ENCODE data around the gene VKORC1L1.
"Not testable (repeated sequence)": the region's sequence is repeated elsewhere in the genome, so short reads cannot be mapped to it uniquely, and the experiment has no call there.

Gene VKORC1L1
- long read RNA-seq, full-length matches to known transcripts: 11 of 16 reads
- long read RNA-seq, partial matches to known transcripts: 0 of 16 reads
- long read RNA-seq, other reads (novel, unspliced or antisense): 5 of 16 reads

DNA sequence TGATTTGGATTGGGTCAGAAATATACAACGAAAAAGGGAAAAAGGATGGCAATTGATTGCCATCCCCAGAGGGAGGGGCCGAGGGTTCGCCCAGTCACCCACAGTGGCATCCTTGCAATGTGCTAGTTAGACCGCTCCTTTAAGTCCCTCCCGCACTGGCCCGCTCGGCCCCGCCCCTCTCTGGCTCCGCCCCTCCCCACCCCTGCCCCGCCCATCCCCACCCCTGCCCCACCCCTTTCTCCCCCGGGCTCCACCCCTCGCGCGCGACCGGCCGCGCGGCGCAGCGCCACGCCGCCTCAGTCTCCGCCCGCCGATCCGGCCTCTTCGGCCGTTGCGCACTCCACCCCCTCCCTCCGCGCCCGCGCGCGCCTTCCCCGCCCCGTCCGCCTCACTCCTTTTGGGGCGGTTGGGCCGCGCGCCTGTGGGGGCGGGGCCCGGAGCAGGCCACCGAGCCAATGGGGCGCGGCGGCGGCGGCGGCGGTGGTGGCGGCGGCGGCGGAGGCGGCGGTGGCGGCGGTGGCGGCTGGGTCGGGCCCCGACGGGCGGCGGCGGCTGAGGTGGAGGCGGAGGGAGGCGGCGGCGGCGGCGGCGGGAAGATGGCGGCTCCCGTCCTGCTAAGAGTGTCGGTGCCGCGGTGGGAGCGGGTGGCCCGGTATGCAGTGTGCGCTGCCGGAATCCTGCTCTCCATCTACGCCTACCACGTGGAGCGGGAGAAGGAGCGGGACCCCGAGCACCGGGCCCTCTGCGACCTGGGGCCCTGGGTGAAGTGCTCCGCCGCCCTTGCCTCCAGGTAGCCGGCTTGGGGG, at the start of gene VKORC1L1:
Gene VKORC1L1 (plus strand): TSS at position 299 of the 806 bp plus-strand sequence. CDS start 298 bp downstream, at position 597.
- TF ChIP-seq POLR2AphosphoS5 (IDR thresholded peaks at IDR 0.05; ENCODE audit: low read depth) (no peak), GABPA (IDR thresholded peaks at IDR 0.05; ENCODE audit: low read depth) (no peak), SPI1 (IDR thresholded peaks at IDR 0.05; ENCODE audit: borderline replicate concordance, low read depth) (no peak), CTCF (IDR thresholded peaks at IDR 0.05; ENCODE audit: insufficient read depth, low read length) (no peak)
- TF ChIP-seq, protein P1, sequence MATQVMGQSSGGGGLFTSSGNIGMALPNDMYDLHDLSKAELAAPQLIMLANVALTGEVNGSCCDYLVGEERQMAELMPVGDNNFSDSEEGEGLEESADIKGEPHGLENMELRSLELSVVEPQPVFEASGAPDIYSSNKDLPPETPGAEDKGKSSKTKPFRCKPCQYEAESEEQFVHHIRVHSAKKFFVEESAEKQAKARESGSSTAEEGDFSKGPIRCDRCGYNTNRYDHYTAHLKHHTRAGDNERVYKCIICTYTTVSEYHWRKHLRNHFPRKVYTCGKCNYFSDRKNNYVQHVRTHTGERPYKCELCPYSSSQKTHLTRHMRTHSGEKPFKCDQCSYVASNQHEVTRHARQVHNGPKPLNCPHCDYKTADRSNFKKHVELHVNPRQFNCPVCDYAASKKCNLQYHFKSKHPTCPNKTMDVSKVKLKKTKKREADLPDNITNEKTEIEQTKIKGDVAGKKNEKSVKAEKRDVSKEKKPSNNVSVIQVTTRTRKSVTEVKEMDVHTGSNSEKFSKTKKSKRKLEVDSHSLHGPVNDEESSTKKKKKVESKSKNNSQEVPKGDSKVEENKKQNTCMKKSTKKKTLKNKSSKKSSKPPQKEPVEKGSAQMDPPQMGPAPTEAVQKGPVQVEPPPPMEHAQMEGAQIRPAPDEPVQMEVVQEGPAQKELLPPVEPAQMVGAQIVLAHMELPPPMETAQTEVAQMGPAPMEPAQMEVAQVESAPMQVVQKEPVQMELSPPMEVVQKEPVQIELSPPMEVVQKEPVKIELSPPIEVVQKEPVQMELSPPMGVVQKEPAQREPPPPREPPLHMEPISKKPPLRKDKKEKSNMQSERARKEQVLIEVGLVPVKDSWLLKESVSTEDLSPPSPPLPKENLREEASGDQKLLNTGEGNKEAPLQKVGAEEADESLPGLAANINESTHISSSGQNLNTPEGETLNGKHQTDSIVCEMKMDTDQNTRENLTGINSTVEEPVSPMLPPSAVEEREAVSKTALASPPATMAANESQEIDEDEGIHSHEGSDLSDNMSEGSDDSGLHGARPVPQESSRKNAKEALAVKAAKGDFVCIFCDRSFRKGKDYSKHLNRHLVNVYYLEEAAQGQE (IDR thresholded peaks at IDR 0.05; ENCODE audit: insufficient replicate concordance, low read depth): no peak
- H3K4me3 ChIP-seq (replicated peaks; ENCODE audit: insufficient read depth, low read length): peak within 1 kb of the TSS; percentile 76
- H3K27me3 ChIP-seq (ENCODE audit: insufficient read depth, poor library complexity, severe bottlenecking): no peaks in the 10 kb centered on the region
- DNase-seq (ENCODE audit: low read depth in 1 of 2, low spot score in 1 of 2): peak; percentile 71 to 94
- peak within 1 kb of the TSS; percentile 93 for H3K27ac ChIP-seq (replicated peaks)

DNA sequence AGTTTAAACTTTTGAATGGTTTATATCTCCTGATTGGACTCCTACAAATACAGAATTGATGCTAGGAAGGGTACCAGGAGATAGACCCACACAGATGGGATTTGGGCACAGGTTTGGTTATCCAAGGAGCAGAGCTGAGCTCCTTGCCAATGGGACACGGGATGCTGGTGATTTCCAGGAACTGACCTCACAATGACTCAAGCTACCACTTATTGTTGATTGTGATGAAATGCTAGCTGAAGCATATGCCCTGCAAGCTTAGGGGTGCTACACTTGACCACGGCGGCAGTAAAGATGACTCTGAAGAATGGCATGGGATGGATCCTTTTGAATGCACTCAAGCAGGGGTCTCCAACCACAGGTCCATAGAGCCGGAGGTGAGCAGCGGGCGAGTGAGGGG, 45.5 kb upstream of the VKORC1L1 start:
- Histone ChIP-seq H3K27me3 (ENCODE audit: insufficient read depth, poor library complexity, severe bottlenecking) (no peaks in the 10 kb centered on the region), H3K27ac (replicated peaks) (no peak overlapping the region), H3K4me3 (replicated peaks; ENCODE audit: insufficient read depth, low read length) (no peak overlapping the region)
- DNase-seq (ENCODE audit: low read depth in 1 of 2, low spot score in 1 of 2): no peak
- no peak for TF ChIP-seq SPI1 (IDR thresholded peaks at IDR 0.05; ENCODE audit: borderline replicate concordance, low read depth)
- TF ChIP-seq, protein P1 (IDR thresholded peaks at IDR 0.05; ENCODE audit: insufficient replicate concordance, low read depth): no peak
- TF ChIP-seq POLR2AphosphoS5 (IDR thresholded peaks at IDR 0.05; ENCODE audit: low read depth): no peak
- no peak for TF ChIP-seq CTCF (IDR thresholded peaks at IDR 0.05; ENCODE audit: insufficient read depth, low read length)
- no peak for TF ChIP-seq GABPA (IDR thresholded peaks at IDR 0.05; ENCODE audit: low read depth)

DNA sequence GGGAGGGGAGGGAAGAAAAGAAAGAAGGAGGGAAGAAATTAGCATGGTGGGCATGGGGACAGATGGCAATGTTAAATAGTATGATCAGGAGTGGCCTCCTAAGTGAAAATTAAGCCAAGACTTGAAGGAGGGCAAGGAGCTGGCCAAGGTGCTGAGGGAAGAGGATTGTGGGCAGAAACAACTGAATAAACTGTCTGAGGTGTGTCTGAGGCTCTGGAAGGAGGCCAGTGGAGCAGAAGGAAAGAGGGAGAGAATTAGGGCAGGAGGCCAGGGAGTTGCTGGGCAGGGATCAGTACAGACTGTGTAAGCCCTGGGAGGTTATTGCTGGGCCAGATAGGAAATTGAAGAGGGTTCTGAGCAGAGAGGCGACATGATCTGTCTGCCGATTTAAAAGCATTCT, 40.6 kb upstream of the VKORC1L1 start:
- DNase-seq (ENCODE audit: low read depth in 1 of 2, low spot score in 1 of 2): peak in 1 of 2 experiments; percentile 2
- TF ChIP-seq SPI1 (IDR thresholded peaks at IDR 0.05; ENCODE audit: borderline replicate concordance, low read depth): no peak
- TF ChIP-seq CTCF (IDR thresholded peaks at IDR 0.05; ENCODE audit: insufficient read depth, low read length): no peak
- TF ChIP-seq, protein P1 (IDR thresholded peaks at IDR 0.05; ENCODE audit: insufficient replicate concordance, low read depth): peak; percentile 93
- TF ChIP-seq GABPA (IDR thresholded peaks at IDR 0.05; ENCODE audit: low read depth): no peak
- no peaks in the 10 kb centered on the region for H3K27me3 ChIP-seq (ENCODE audit: insufficient read depth, poor library complexity, severe bottlenecking)

DNA sequence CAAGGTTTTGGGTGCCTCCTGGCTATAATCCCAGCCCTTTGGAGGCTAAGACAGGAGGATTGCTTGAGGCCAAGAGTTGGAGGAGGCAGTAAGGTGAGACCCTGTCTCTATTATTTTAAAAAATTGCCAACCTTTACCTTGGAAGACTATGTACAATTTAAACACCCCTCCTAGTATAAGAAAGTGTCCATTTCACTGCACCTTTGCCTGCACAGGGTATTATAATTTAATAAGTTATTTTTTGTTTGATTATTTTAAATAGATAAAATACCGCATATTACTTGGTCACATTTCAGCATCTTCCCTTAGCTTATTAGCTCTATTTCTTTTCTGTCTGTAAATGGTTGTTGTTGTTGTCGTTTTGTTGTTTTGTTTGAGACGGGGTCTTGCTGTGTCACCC, 36.2 kb upstream of the VKORC1L1 start:
- not testable (repeated sequence) for H3K4me3 ChIP-seq (replicated peaks; ENCODE audit: insufficient read depth, low read length); DNase-seq (ENCODE audit: low read depth in 1 of 2, low spot score in 1 of 2); H3K27me3 ChIP-seq (ENCODE audit: insufficient read depth, poor library complexity, severe bottlenecking); H3K27ac ChIP-seq (replicated peaks)

More for the DNA sequence above, 40.6 kb upstream of the VKORC1L1 start:
- Histone ChIP-seq H3K4me3 (replicated peaks; ENCODE audit: insufficient read depth, low read length) (no peak overlapping the region), H3K27ac (replicated peaks) (no peak overlapping the region)

DNA sequence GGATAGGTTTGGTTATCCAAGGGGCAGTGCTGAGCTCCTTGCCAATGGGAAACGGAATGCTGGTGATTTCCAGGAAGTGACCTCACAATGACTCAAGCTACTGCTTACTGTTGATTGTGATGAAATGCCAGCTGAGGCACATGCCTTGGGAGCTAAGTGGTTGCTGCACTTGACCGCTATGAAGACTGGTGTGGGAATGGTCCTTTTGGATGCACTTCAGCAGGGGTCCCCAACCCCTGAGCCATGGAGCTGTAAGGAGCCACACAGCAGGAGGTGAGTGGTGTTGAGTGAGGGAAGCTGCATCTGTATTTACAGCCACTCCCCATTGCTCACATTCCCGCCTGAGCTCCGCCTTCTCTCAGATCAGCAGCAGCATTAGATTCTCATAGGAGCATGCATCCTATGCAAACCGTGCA, 35.3 kb upstream of the VKORC1L1 start:
- H3K27ac ChIP-seq (replicated peaks); H3K4me3 ChIP-seq (replicated peaks; ENCODE audit: insufficient read depth, low read length); DNase-seq (ENCODE audit: low read depth in 1 of 2, low spot score in 1 of 2); H3K27me3 ChIP-seq (ENCODE audit: insufficient read depth, poor library complexity, severe bottlenecking): not testable (repeated sequence)
